Keratinocyte (primary cell): ENCODE data around the gene ANKMY1. TPM values are rescaled to one million over a fixed set of nuclear protein-coding genes. Genes with fewer than 3 reads are reported as not detected.

Experiments used
- DNase-seq: peaks from one replicate; pipeline ENCODE4 v3.0.0-alpha.2; 2011; ENCODE audit warnings: low read depth, missing footprints, low spot score
- FAIRE-seq: peaks from 2 replicates; lab custom pipeline; 2011; peaks lifted over from hg19 to GRCh38; lab: Jason Lieb, UNC
- H2AFZ ChIP-seq: 2 replicates; pipeline ENCODE4 v1.6.0; 2012; ENCODE audit warnings: low read length, control low read depth, inconsistent platforms; ENCODE audit not compliant: control insufficient read depth
- H3K27ac ChIP-seq: 2 replicates; pipeline ENCODE4 v1.5.1; 2011; ENCODE audit warnings: low read length; ENCODE audit not compliant: control insufficient read depth, insufficient read depth
- H3K27me3 ChIP-seq: 3 replicates; pipeline ENCODE4 v1.6.0; 2011; ENCODE audit warnings: low read length; ENCODE audit not compliant: control insufficient read depth, insufficient read depth; ENCODE audit errors: extremely low read depth
- H3K36me3 ChIP-seq, 2 experiments: 2 replicates in 1 of 2; 3 replicates in 1 of 2; pipeline ENCODE4 v1.5.1; 2011; ENCODE audit warnings: low read length in 2 of 2, mild to moderate bottlenecking in 1 of 2; ENCODE audit not compliant: control insufficient read depth in 2 of 2, insufficient read depth in 2 of 2; ENCODE audit errors: extremely low read depth in 1 of 2
- H3K4me1 ChIP-seq: 3 replicates; pipeline ENCODE4 v1.5.1; 2011; ENCODE audit warnings: low read length; ENCODE audit not compliant: control insufficient read depth, insufficient read depth; ENCODE audit errors: extremely low read depth
- H3K4me2 ChIP-seq: 3 replicates; pipeline ENCODE4 v1.6.0; 2011; ENCODE audit warnings: low read depth, low read length; ENCODE audit not compliant: control insufficient read depth, insufficient read depth; ENCODE audit errors: extremely low read depth
- H3K4me3 ChIP-seq, 3 experiments: fragments of 200-600 bp in 1 of 3; sonication (generic) in 1 of 3; 2 replicates in 2 of 3; 3 replicates in 1 of 3; pipeline ENCODE4 v1.5.1; 2011 to 2016; ENCODE audit warnings: low read length in 3 of 3, mild to moderate bottlenecking in 3 of 3, control low read depth in 2 of 3, inconsistent platforms in 1 of 3, low read depth in 1 of 3, mixed read lengths in 1 of 3, mixed run types in 1 of 3, moderate library complexity in 1 of 3; ENCODE audit not compliant: control insufficient read depth in 2 of 3, insufficient read depth in 2 of 3; ENCODE audit errors: extremely low read depth in 1 of 3
- H3K79me2 ChIP-seq: 2 replicates; pipeline ENCODE4 v1.6.0; 2012; ENCODE audit warnings: low read length; ENCODE audit not compliant: control insufficient read depth, insufficient read depth
- H3K9ac ChIP-seq: 3 replicates; pipeline ENCODE4 v1.6.0; 2011; ENCODE audit warnings: low read length; ENCODE audit not compliant: control insufficient read depth, insufficient read depth; ENCODE audit errors: extremely low read depth
- H3K9me1 ChIP-seq: 3 replicates; pipeline ENCODE4 v1.6.0; 2011; ENCODE audit warnings: low read length; ENCODE audit not compliant: control insufficient read depth, insufficient read depth; ENCODE audit errors: extremely low read depth
- H3K9me3 ChIP-seq: 2 replicates; pipeline ENCODE4 v1.5.1; 2012; ENCODE audit warnings: low read depth, low read length; ENCODE audit not compliant: control insufficient read depth
- H4K20me1 ChIP-seq: 3 replicates; pipeline ENCODE4 v1.6.0; 2011; ENCODE audit warnings: low read length; ENCODE audit not compliant: control insufficient read depth, insufficient read depth; ENCODE audit errors: extremely low read depth
- CTCF ChIP-seq, 3 experiments: IDR thresholded peaks in 1 of 3; conservative IDR thresholded peaks in 1 of 3; optimal IDR thresholded peaks in 1 of 3; 2 replicates in 2 of 3; 3 replicates in 1 of 3; pipeline versions ENCODE3 to v1.5.1; 2011; ENCODE audit warnings: low read length in 3 of 3, mild to moderate bottlenecking in 3 of 3, moderate library complexity in 2 of 3, control low read depth in 1 of 3, inconsistent platforms in 1 of 3; ENCODE audit not compliant: insufficient read depth in 2 of 3; ENCODE audit errors: extremely low read depth in 1 of 3
- EZH2 ChIP-seq: IDR thresholded peaks from one replicate; pipeline ENCODE4 v1.6.1; 2012; ENCODE audit warnings: inconsistent platforms, mild to moderate bottlenecking, low read length, moderate library complexity
- dilution Hi-C: fragments of 300-500 bp; cut with MboI; formaldehyde crosslinking; loops from one replicate; pipeline ENCODE4 v1.7.0; 2020; ENCODE audit warnings: low sequenced_read_pairs; ENCODE audit not compliant: extremely low pct_ligation_motif_present
- polyA plus RNA-seq, 5 experiments: library from polyadenylated mRNA; depleted of rRNA in 3 of 5; stranded (reverse) in 3 of 5; stranded (forward) in 1 of 5; unstranded in 1 of 5; fragments of >200 nt; gene quantifications; 1 replicate in 1 of 5; 2 replicates in 3 of 5; 3 replicates in 1 of 5; pipeline versions ENCODE4 v1.2.1 to v1.2.3, GENCODE V29; 2011 to 2012; ENCODE audit warnings: missing spikeins in 2 of 5, low read depth in 1 of 5, low replicate concordance in 1 of 5

The ANKMY1 gene
- polyA plus RNA-seq, 1 donor (not counting 4 experiments of a cell fraction or from before 2014, with no cell fraction given) = 3.3 TPM

- no peak overlapping the region for H2AFZ ChIP-seq
- FAIRE-seq (no peak), DNase-seq (no peak)
- dilution Hi-C loops = no loop called here
- peak overlapping the region in 1 of 3 experiments; percentile 35 for H3K4me3 ChIP-seq
- H3K27me3 ChIP-seq = peaks cover 14% of the 10 kb centered on the region
- H3K9ac ChIP-seq = no peak overlapping the region
- TF ChIP-seq EZH2 (no peak), CTCF (optimal IDR thresholded peaks at IDR 0.05 in 1 of 3, IDR thresholded peaks at IDR 0.05 in 1 of 3, conservative IDR thresholded peaks at IDR 0.05 in 1 of 3; ENCODE audit: extremely low read depth in 1 of 3, insufficient read depth in 2 of 3, low read length in 3 of 3) (peak in 1 of 3 experiments; percentile 18)
- H3K4me1 ChIP-seq = peaks cover 7% of the 10 kb centered on the region
- H3K79me2 ChIP-seq = no peaks in the 10 kb centered on the region
- no peaks in the 10 kb centered on the region for H3K36me3 ChIP-seq
- peaks cover 6% of the 10 kb centered on the region for H3K9me3 ChIP-seq
- H3K4me2 ChIP-seq = peak overlapping the region; percentile 71
- no peak overlapping the region for H3K27ac ChIP-seq
- H4K20me1 ChIP-seq = no peaks in the 10 kb centered on the region
- H3K9me1 ChIP-seq = no peaks in the 10 kb centered on the region
Observed at GRCh38 chr2:240520130-240520973, 37.4 kb downstream of the ANKMY1 start.

- H3K36me3 ChIP-seq = no peaks in the 10 kb centered on the region
- FAIRE-seq (peak; percentile 9), DNase-seq (no peak)
- TF ChIP-seq CTCF (optimal IDR thresholded peaks at IDR 0.05 in 1 of 3, IDR thresholded peaks at IDR 0.05 in 1 of 3, conservative IDR thresholded peaks at IDR 0.05 in 1 of 3; ENCODE audit: extremely low read depth in 1 of 3, insufficient read depth in 2 of 3, low read length in 3 of 3) = no peak
- TF ChIP-seq EZH2 = no peak
- H3K9ac ChIP-seq = no peak overlapping the region
- H3K4me3 ChIP-seq = peak overlapping the region in 1 of 3 experiments; percentile 35
- no peaks in the 10 kb centered on the region for H3K79me2 ChIP-seq
- no peaks in the 10 kb centered on the region for H3K9me1 ChIP-seq
- H4K20me1 ChIP-seq = no peaks in the 10 kb centered on the region
- H2AFZ ChIP-seq = no peak overlapping the region
- H3K27ac ChIP-seq = no peak overlapping the region
- dilution Hi-C loops = no loop called here
- no peaks in the 10 kb centered on the region for H3K9me3 ChIP-seq
- H3K4me2 ChIP-seq = peak overlapping the region; percentile 71
- peaks cover 12% of the 10 kb centered on the region for H3K4me1 ChIP-seq
- peaks cover 14% of the 10 kb centered on the region for H3K27me3 ChIP-seq
Observed at GRCh38 chr2:240519396-240520129, 38.2 kb downstream of the ANKMY1 start.
